Panc1 (cell line): ENCODE data around the gene POLR2M. TPM values are rescaled to one million over a fixed set of nuclear protein-coding genes. Genes with fewer than 3 reads are reported as not detected.

Experiments used
- ATAC-seq: fragments of 200-7000 bp; cut with Tn5 transposase; 2 replicates; pipeline ENCODE4 v1.9.1; 2020; ENCODE audit warnings: mild to moderate bottlenecking, moderate library complexity
- BruUV-seq: library from RNA; stranded (reverse); fragments of 400-500 nt; replicated peaks from 2 replicates; lab custom pipeline; 2021; lab: Mats Ljungman, UMichigan
- CTCF ChIA-PET: fragments of 300-600 bp; sonication (Branson Sonifier 250); formaldehyde crosslinking; loops from one replicate; lab custom pipeline; 2022; ENCODE audit warnings: antibody characterized with exemption; lab: Charles Lee
- POLR2A ChIA-PET: fragments of 300-600 bp; sonication (Branson Sonifier 250); formaldehyde crosslinking; loops from one replicate; lab custom pipeline; 2022; ENCODE audit warnings: antibody characterized with exemption; lab: Charles Lee
- DNase-seq: peaks from one replicate; pipeline ENCODE4 v3.0.0-alpha.2; 2010; ENCODE audit warnings: low read depth, low spot score
- H3K27ac ChIP-seq: 2 replicates; pipeline ENCODE4 v1.5.1; 2011; ENCODE audit warnings: mild to moderate bottlenecking, low read length, inconsistent platforms
- H3K27me3 ChIP-seq: fragments of 200-500 bp; sonication (Bioruptor generic); 2 replicates; pipeline ENCODE4 v1.6.0; 2014; ENCODE audit warnings: low read length, inconsistent platforms; ENCODE audit not compliant: control insufficient read depth, insufficient read depth
- H3K36me3 ChIP-seq: fragments of 200-500 bp; sonication (Bioruptor generic); 2 replicates; pipeline ENCODE4 v1.5.1; 2014; ENCODE audit warnings: inconsistent platforms, mild to moderate bottlenecking, low read length, moderate library complexity; ENCODE audit not compliant: control insufficient read depth, insufficient read depth
- H3K4me1 ChIP-seq: 2 replicates; pipeline ENCODE4 v1.5.1; 2011; ENCODE audit warnings: inconsistent platforms, mild to moderate bottlenecking, low read length, moderate library complexity; ENCODE audit not compliant: control insufficient read depth, insufficient read depth
- H3K4me3 ChIP-seq, 2 experiments: 2 replicates each; pipeline ENCODE4 v1.5.1; 2011 to 2012; ENCODE audit warnings: low read depth in 2 of 2, low read length in 2 of 2, mild to moderate bottlenecking in 2 of 2, inconsistent platforms in 1 of 2, moderate library complexity in 1 of 2
- H3K9me3 ChIP-seq: fragments of 200-500 bp; sonication (Bioruptor generic); 2 replicates; pipeline ENCODE4 v1.5.1; 2014; ENCODE audit warnings: low read depth, mild to moderate bottlenecking, inconsistent platforms, low read length, moderate library complexity; ENCODE audit not compliant: control insufficient read depth, insufficient read depth
- CTCF ChIP-seq: fragments of 450-650 bp; IDR thresholded peaks from 2 replicates; pipeline ENCODE4 v1.5.1; 2017; ENCODE audit warnings: mild to moderate bottlenecking
- POLR2AphosphoS5 ChIP-seq: IDR thresholded peaks from 2 replicates; pipeline ENCODE4 v1.6.1; 2012; ENCODE audit warnings: mild to moderate bottlenecking, low read depth, low read length, moderate library complexity
- REST ChIP-seq, 2 experiments: IDR thresholded peaks; 2 replicates each; pipeline ENCODE4 v1.6.1; 2011 to 2012; ENCODE audit warnings: low read depth in 2 of 2, control low read depth in 1 of 2, low read length in 1 of 2, mild to moderate bottlenecking in 1 of 2, moderate library complexity in 1 of 2; ENCODE audit not compliant: insufficient read depth in 1 of 2
- SIN3A ChIP-seq: IDR thresholded peaks from 2 replicates; pipeline ENCODE4 v1.6.1; 2012; ENCODE audit warnings: low read depth, mild to moderate bottlenecking, low read length, moderate library complexity, borderline replicate concordance; ENCODE audit not compliant: insufficient read depth
- TCF7L2 ChIP-seq: IDR thresholded peaks from 2 replicates; pipeline ENCODE4 v1.6.1; 2011; ENCODE audit warnings: mild to moderate bottlenecking, low read depth, low read length, inconsistent platforms
- in situ Hi-C: cut with HindIII; loops from 2 replicates; pipeline ENCODE4 v1.10.0; 2016; ENCODE audit warnings: low sequenced_read_pairs, low pct_unique_long_range_greater_than_20kb
- intact Hi-C: fragments of 100-400 bp; cut with micrococcal nuclease; formaldehyde crosslinking; loops from one replicate; pipeline ENCODE4 v1.10.0; 2022; ENCODE audit not compliant: unreplicated experiment
- total RNA-seq: library from RNA; stranded (reverse); gene quantifications from one replicate; pipeline ENCODE4 v1.2.1, GENCODE V29; 2021; ENCODE audit not compliant: unreplicated experiment

POLR2M gene
- total RNA-seq, 1 experiment from 2014 or later = 76.6 TPM

GRCh38 chr15:57708047-57708446 lies 1.5 kb downstream of the POLR2M start:
- Histone ChIP-seq H3K9me3 (0 out of 2 replicates have a peak, but pooled peaks cover 3% of the 10 kb centered on the region), H3K27me3 (no peaks in the 10 kb centered on the region), H3K4me3 (peak overlapping the region in 1 of 2 experiments; percentile 94; a peak in 3 of 4 replicates), H3K4me1 (peaks cover 13% of the 10 kb centered on the region), H3K27ac (peak overlapping the region; percentile 89; the same call in 1 of the 2 replicates), H3K36me3 (peaks cover 25% of the 10 kb centered on the region)
- ChIA-PET CTCF (no interaction called here), POLR2A (no interaction called here)
- BruUV-seq = no TSS peak
- intact Hi-C loops = no loop called here
- TF ChIP-seq POLR2AphosphoS5 = no peak
- no peak for TF ChIP-seq SIN3A
- no peak for TF ChIP-seq REST (IDR thresholded peaks at IDR 0.05; ENCODE audit: insufficient read depth in 1 of 2, low read depth in 2 of 2, low read length in 1 of 2)
- TF ChIP-seq TCF7L2 = no peak
- no peak for TF ChIP-seq CTCF
- ATAC-seq = no peak
- in situ Hi-C loops = no loop called here
- DNase-seq = no peak

- intact Hi-C loops = no loop called here
- ATAC-seq (no peak), DNase-seq (no peak)
- Histone ChIP-seq H3K27me3 (no peaks in the 10 kb centered on the region), H3K27ac (no peak overlapping the region), H3K4me3 (no peak overlapping the region), H3K36me3 (no peaks in the 10 kb centered on the region), H3K4me1 (no peaks in the 10 kb centered on the region), H3K9me3 (no peaks in the 10 kb centered on the region)
- in situ Hi-C loops = no loop called here
- BruUV-seq = no TSS peak
- TF ChIP-seq TCF7L2 = no peak
- no peak for TF ChIP-seq SIN3A
- no peak for TF ChIP-seq POLR2AphosphoS5
- no peak for TF ChIP-seq REST (IDR thresholded peaks at IDR 0.05; ENCODE audit: insufficient read depth in 1 of 2, low read depth in 2 of 2, low read length in 1 of 2)
- no peak for TF ChIP-seq CTCF
- POLR2A ChIA-PET = no interaction called here
- CTCF ChIA-PET = no interaction called here
These were observed 11.8 kb downstream of the POLR2M start for GRCh38 chr15:57718309-57718708.
